HG02885 (cell line): ENCODE results near the gene ITPR2.
"Not testable (repeated sequence)": the region's sequence is repeated elsewhere in the genome, so short reads cannot be mapped to it uniquely, and the experiment has no call there.

Experiments
- ATAC-seq: cut with Tn5 transposase; IDR thresholded peaks from one replicate; pipeline ENCODE4 v1.9.1; 2021; ENCODE audit warnings: mild to moderate bottlenecking; ENCODE audit not compliant: unreplicated experiment, poor library complexity

The ITPR2 gene

DNA sequence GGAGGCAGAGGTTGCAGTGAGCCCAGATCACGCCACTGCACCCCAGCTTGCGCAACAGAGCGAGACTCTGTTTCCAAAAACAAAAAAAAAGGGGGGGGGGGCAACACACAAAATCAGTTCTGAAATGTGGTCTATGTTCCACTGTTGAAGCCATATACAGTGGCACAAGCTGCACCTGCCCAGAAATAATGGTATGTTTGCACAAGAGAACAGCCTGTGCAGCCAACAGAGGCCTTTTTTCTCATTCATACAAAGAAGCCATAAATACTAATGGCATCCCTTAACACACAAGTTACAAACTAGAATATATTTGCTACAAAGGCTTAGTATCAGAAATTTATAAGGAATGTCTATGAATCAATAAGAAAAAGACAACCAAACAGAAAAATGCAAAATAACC, 37.1 kb downstream of the ITPR2 start:
- no peak for ATAC-seq

GRCh38 chr12:26791301-26791791, 41.6 kb downstream of the ITPR2 start:
- no peak for ATAC-seq

DNA sequence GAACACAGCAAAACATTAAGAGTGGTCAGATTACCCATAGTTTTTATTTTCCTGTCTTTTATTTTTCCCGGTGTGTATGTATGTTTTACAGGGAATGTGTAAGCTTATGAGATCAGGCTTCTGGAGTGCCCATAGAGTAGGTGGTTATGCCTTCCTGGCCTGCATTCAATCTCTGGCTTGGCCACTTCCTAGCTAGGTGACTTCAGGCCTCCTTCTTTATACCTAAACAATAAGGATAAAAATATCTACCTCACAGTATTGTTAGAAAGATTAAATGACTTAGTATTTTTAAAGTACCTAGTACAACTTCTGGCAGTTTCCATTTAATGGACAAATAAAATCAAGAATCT, 42.4 kb downstream of the ITPR2 start:
- no peak for ATAC-seq

DNA sequence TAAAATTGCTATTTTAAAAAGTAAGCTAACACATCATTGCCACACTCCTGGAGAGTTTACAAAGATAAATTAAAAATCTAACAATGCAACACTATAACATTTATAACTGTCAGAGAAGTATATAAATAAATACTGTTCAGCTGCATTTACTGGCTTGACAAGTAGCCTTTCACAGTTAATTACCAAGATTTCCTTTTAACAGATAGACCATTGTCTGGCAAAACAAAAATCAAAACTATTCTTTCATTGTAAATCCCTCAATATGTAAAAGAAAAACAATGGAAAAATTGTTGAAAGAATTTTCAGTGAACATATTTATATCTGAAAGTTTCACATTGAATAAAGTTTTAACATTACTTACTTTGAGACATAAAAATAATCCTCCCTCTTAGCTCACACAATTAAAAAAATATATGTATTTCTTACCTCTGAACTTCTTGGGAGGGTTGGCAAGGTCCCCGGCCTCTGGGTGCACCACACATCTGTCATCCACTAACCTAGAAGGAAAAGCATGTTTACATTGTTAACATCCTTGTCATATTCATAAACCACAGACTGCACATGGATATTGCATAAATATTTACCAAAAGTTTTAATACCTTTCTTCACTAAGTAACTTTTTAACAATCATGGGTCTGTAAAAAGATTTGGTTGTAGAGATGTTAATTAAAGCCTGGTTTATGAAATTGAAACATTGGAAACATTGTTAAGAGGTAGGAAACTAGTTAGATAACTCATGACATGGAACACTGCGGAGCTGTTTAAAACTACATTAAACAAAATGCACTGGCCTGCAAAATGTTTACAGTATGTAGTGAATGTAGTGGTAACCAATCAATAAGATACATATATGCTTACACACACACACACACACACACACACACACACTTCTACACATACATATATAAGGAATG, 43.0 kb downstream of the ITPR2 start:
- ATAC-seq: no peak

GRCh38 chr12:26786865-26787514, 46.0 kb downstream of the ITPR2 start:
- no peak for ATAC-seq

GRCh38 chr12:26786491-26786864, 46.5 kb downstream of the ITPR2 start:
- ATAC-seq: no peak

- ATAC-seq: not testable (repeated sequence)
Observed at GRCh38 chr12:26783816-26784379, 49.1 kb downstream of the ITPR2 start.

- ATAC-seq: no peak
Observed at GRCh38 chr12:26783131-26783526, 49.9 kb downstream of the ITPR2 start.

GRCh38 chr12:26782372-26783130, 50.4 kb downstream of the ITPR2 start:
- ATAC-seq: no peak

- not testable (repeated sequence) for ATAC-seq
Observed at GRCh38 chr12:26780656-26781055, 52.3 kb downstream of the ITPR2 start.

DNA sequence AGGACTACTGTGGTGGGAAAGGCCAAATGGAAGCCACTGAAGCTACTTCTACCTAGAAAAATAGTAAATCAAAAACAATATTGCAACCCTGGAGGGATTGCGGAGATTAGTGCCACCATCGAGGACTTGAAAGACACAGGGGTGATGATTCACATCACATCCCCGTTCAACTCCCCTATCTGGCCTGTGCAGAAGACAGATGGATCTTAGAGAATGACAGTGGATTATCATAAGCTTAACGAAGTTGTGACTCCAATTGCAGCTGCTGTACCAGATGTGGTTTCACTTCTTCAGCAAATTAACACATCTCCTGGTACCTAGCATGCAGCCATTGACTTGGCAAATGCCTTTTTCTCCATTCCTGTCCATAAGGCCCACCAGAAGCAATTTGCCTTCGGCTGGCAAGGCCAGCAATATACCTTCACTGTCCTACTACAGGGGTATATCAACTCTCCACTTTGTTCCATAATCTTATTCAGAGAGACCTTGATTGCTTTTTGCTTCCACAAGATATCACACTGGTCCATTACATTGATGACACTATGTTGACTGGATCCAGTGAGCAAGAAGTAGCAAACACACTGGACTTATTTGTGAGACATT, 54.7 kb downstream of the ITPR2 start:
- ATAC-seq: not testable (repeated sequence)

DNA sequence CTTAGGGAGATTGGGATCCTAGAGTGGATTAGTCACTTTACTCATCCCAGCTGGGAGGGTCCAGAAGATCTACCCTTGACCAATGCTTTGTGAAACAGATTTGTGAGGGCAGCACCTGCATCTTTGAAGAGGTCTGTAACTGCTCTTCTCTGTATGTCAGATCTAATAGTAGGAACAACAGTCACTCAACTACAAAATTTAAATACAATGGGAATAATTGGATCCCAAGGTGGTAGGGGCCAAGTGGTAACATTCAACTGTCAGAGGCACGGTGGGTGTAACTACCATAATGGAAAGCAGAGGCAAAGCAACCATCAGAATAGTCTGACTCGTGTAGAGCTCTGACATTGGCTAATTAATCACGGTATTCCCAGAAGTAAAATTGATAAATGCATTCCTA, 55.8 kb downstream of the ITPR2 start:
- ATAC-seq: no peak

- ATAC-seq: not testable (repeated sequence)
Observed at GRCh38 chr12:26775991-26776390, 57.0 kb downstream of the ITPR2 start.

- ATAC-seq: no peak
Observed at GRCh38 chr12:26773313-26774104, 59.5 kb downstream of the ITPR2 start.

GRCh38 chr12:26771861-26772260, 61.1 kb downstream of the ITPR2 start:
- ATAC-seq: no peak

DNA sequence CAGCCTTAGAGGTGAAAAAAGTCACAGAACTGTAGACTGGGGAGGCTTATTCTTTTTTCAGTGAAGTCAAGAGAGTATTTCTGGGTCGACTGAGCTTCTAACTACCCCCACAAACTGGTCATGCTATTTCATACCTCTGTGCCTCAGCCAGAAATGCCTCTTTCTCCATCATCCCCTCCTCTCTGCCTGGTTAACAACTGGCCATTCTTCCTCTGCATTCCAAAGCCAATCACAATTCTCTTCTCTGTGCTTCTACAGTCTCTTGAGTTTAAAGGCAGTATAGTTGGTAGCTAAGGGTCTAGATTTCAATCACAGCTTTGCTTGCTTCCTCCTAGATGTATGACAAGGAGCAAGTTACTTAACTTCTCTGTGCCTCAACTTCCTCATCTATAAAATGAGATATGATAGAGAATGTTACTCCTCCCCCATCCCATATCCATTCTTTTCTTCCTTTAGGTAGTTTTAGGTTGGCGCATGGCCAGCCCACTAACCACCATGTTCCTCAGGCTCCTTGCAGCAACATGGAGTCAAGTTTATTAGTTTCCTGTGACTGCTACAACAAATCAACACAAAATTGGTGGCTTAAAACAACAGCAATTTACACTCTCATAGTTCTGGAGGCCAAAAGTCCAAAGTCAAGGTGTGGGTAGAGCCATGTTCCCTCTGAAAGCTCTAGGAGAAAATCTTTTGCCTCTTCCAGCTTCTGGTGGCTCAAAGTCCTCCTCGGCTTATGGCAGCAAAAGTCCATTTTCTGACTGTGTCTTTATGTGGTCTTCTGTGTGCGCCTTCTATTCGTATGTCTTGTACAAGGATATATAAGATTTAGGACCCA, 62.5 kb downstream of the ITPR2 start:
- ATAC-seq: peak; percentile 38

DNA sequence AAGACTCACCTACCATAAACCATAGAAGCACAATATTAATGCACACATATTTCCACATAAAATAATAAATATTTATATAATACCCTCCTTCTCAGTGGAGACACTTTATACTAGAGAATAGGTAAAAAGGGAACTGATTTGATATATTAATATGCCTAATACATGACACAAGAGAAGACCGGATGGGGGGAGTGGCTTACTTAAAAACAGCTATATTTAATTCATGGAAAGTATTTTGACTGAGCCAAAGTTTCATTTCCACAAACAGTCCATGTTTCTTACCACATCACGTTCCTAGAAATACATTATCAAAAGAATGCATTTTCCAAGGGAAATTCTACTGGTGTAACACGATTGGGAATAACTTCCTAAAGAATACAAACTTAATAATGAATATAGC, 63.4 kb downstream of the ITPR2 start:
- no peak for ATAC-seq
